Adrenal gland (tissue), 5 donors: ENCODE measurements around the gene ANK3.

Source experiments
- CTCF ChIP-seq, 6 experiments: fragments of 450-650 bp in 4 of 6; fragments of 200-600 bp in 2 of 6; sonication (generic) in 1 of 6; IDR thresholded peaks; 1 replicate in 5 of 6; 2 replicates in 1 of 6; pipeline versions ENCODE4 v1.5.1 to v1.8.0; 2016 to 2021; ENCODE audit warnings: antibody characterized with exemption in 6 of 6, mild to moderate bottlenecking in 2 of 6, moderate library complexity in 1 of 6
- POLR2A ChIP-seq, 2 donors: fragments of 450-650 bp; IDR thresholded peaks; one replicate each; pipeline ENCODE4 v1.6.1; 2017; ENCODE audit warnings: antibody characterized with exemption in 2 of 2, mild to moderate bottlenecking in 2 of 2, moderate library complexity in 1 of 2
- donor health status: DM: no; HTN: no; CAD: no.

- no peak for TF ChIP-seq CTCF (IDR thresholded peaks at IDR 0.05)
- TF ChIP-seq POLR2A (IDR thresholded peaks at IDR 0.05): no peak
Observed at GRCh38 chr10:60296073-60296472, 93.6 kb downstream of the ANK3 start.
